Vagina (tissue), 2 donors: ENCODE measurements around the gene CBR3.

Source experiments
- POLR2A ChIP-seq, 2 donors: fragments of 450-650 bp; IDR thresholded peaks; one replicate each; pipeline ENCODE4 v1.6.1; 2017; ENCODE audit warnings: antibody characterized with exemption in 2 of 2, mild to moderate bottlenecking in 2 of 2, moderate library complexity in 2 of 2
- POLR2AphosphoS5 ChIP-seq, 2 donors: sonication (generic); formaldehyde crosslinking; IDR thresholded peaks; one replicate each; pipeline ENCODE4 v1.9.0; 2017; ENCODE audit warnings: antibody characterized with exemption in 2 of 2, mild to moderate bottlenecking in 2 of 2, low read depth in 1 of 2; ENCODE audit not compliant: insufficient read depth in 1 of 2
- TF ChIP-seq, protein P1 (sequence below), 3 experiments: fragments of 450-650 bp in 2 of 3; fragments of 200-600 bp in 1 of 3; sonication (generic) in 1 of 3; IDR thresholded peaks; one replicate each; pipeline ENCODE4 v1.5.1; 2017 to 2019; ENCODE audit warnings: antibody characterized with exemption in 3 of 3, mild to moderate bottlenecking in 2 of 3, moderate library complexity in 2 of 3

DNA sequence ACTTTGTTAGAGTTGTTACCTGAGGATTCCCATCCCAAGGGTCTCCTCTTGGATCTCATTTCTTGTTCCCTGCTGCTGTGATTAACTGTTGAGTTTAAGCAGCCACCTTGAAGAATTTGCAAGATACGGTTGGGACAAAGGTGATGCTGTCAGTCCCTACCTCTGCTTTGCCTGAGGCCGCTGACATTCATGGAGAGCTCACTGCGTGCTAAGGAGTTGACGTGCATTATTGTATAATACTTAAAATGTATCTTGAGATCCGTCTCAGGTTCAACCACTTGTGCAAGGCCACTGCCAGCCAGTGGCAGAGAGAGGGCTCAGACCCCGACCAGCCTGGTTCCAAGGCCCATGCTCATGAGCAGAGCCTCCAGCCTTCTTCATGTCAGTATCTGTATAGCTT is 35.9 kb downstream of the CBR3 start:
- TF ChIP-seq POLR2A (IDR thresholded peaks at IDR 0.05) (no peak), POLR2AphosphoS5 (IDR thresholded peaks at IDR 0.05; ENCODE audit: insufficient read depth in 1 of 2, low read depth in 1 of 2) (no peak)
- TF ChIP-seq, protein P1, sequence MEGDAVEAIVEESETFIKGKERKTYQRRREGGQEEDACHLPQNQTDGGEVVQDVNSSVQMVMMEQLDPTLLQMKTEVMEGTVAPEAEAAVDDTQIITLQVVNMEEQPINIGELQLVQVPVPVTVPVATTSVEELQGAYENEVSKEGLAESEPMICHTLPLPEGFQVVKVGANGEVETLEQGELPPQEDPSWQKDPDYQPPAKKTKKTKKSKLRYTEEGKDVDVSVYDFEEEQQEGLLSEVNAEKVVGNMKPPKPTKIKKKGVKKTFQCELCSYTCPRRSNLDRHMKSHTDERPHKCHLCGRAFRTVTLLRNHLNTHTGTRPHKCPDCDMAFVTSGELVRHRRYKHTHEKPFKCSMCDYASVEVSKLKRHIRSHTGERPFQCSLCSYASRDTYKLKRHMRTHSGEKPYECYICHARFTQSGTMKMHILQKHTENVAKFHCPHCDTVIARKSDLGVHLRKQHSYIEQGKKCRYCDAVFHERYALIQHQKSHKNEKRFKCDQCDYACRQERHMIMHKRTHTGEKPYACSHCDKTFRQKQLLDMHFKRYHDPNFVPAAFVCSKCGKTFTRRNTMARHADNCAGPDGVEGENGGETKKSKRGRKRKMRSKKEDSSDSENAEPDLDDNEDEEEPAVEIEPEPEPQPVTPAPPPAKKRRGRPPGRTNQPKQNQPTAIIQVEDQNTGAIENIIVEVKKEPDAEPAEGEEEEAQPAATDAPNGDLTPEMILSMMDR (IDR thresholded peaks at IDR 0.05) = no peak
